ENCODE data around the gene SLC6A19.

- TF ChIP-seq TAF1 (IDR thresholded peaks at IDR 0.05; ENCODE audit: borderline replicate concordance, low read depth, low read length) (no peak), POLR2A (IDR thresholded peaks at IDR 0.05; ENCODE audit: low read depth, low read length) (no peak), POLR2AphosphoS5 (IDR thresholded peaks at IDR 0.05; ENCODE audit: low read depth, low read length) (no peak)
These were observed 8.3 kb upstream of the SLC6A19 start for GRCh38 chr5:1192971-1193590.

All from GM12892 (cell line).